Left renal pelvis (tissue), 4 donors: Measurements from ENCODE around the gene SULT4A1. TPM values are rescaled to one million over a fixed set of nuclear protein-coding genes. Genes with fewer than 3 reads are reported as not detected.
"Not testable (repeated sequence)": the region's sequence is repeated elsewhere in the genome, so short reads cannot be mapped to it uniquely, and the experiment has no call there.

Source experiments
- DNase-seq, 4 donors: peaks; one replicate each; pipeline ENCODE4 v3.0.0-alpha.2; 2013; ENCODE audit warnings: low read depth in 4 of 4, low spot score in 3 of 4
- polyA plus RNA-seq, 4 donors: library from polyadenylated mRNA; unstranded; fragments of 120-200 nt; gene quantifications; one replicate each; pipeline ENCODE4 v1.2.1, GENCODE V29; 2013; ENCODE audit not compliant: insufficient read length in 4 of 4

SULT4A1 gene
- polyA plus RNA-seq, 4 donors: 2.5 to 4.1 (median 3.6) TPM

DNA sequence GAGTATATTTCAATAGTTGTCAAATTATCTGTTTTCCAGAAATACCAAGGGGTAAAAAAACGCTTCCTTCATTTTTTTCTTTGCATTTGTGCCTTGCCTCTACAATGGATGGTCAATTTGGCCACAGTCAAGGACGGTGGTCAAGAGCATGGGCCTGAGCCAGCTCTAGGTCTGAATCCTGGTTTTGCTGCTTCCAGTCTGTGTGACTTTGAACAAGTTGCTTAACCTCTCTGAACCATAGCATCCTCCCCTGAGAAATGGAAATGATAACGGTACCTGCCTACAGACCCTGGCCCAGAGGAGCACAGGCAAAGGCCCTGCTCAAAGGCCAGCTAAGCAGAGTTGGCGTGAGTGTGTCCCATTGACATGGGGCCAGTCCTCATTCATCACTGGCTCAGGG lies 26.4 kb upstream of the SULT4A1 start:
- no peak for DNase-seq

DNA sequence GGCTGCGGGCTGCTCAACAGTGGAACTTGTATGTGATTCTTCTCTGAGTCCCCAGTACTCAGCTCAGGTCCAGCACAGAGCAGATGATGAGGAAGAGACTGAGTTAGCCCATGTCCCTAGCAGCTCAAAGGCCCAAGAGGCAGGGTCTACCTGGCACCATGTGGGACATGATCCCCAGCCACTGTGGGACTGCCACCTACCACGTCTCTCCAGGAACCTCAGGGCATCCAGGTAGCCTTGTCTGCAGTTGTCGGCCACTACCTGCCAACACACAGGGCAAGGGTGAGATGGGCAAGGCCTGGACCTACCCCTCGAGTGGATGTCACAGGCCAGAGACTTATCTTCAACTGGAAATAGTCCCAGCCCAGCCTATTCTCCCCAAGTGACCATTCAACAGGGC lies 25.1 kb upstream of the SULT4A1 start:
- DNase-seq: no peak

DNA sequence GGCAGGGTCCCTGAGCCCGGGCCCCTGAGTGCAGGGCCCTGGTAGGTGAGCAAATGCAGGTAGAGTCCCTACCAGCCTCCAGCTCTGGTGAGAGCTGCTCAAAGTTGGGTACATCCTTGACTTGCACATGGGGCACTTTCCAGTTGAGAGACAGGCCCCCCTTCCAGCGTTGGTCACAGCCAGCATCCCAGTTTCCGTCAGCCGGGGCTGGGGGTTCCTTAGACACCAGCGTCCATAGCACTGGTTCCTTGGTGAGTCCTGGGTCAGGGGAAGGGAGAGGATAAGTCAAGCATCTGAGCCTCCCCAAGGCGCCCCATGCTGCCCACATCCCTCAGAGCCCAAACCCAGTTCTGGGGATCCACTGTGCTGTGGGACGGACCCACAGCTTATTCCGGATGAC lies 23.9 kb upstream of the SULT4A1 start:
- no peak for DNase-seq

DNA sequence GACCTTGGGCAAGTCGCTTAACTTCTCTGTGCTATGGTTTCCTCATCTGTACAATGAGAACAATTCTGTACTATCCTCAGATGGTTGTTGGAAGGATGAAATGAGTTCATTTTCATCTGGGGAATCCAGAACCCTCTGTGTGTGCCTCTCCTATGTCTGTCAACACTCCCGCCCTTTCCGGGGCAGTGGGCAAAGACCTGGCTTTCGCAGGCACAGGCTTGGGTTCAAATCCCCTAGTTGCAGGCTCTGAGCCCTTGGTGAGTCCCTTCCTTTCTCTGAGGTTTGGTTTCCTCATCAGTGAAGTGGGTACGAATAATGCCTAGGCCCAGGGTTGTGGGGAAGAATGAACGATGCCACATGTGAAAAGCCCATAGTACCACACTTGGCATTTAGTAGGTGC lies 23.5 kb upstream of the SULT4A1 start:
- DNase-seq: no peak

DNA sequence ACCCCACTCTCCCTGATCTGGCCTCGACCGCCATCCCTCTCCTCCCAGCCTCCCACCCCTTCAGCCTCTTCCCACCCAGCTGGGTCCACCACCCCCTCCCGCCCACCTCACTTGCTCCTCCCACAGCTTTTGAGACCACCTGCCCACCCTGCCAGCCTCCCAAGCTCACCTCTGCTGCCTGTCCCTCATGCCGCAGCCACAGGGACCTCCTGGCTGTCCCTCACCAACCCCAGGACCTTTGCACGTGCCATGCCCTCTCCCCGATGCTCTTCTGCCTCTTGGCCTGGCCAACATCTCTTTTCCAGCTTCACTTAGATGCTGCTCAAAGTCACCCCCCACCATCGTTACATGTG lies 23.0 kb upstream of the SULT4A1 start:
- DNase-seq: no peak

DNA sequence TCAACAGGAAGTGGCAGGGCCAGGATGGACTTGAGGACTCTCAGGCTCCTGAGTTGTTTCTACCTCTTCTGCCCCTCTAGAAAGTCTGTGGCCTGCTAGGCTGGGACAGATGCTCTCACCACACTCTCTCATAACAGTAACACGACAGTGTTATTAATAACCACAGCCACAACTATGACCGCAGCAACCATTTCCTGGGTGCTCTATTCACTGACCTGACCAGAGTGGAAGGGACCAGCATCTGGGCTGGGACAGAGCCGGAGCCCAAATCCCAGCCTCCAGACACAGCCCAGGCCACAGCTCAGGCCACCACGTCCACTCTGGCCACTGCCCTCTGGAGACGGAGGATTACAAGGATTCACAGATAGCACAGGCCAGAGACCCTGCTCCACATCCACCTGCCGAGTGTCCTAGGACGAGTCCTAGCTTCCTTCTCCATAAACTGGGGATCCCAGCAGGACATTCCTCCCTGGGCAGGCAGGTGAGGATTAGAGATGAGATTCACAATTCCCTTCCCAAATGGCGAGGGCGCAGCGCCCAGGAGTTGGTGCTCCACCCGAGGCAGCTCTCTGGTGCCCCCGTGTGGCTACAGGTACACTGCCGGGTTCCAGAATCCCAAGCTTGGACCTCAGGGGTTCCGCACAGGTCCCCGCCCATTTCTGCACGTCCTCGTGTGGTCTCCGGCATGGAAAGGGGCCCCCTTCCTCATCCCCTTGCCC lies 22.4 kb upstream of the SULT4A1 start:
- no peak for DNase-seq

DNA sequence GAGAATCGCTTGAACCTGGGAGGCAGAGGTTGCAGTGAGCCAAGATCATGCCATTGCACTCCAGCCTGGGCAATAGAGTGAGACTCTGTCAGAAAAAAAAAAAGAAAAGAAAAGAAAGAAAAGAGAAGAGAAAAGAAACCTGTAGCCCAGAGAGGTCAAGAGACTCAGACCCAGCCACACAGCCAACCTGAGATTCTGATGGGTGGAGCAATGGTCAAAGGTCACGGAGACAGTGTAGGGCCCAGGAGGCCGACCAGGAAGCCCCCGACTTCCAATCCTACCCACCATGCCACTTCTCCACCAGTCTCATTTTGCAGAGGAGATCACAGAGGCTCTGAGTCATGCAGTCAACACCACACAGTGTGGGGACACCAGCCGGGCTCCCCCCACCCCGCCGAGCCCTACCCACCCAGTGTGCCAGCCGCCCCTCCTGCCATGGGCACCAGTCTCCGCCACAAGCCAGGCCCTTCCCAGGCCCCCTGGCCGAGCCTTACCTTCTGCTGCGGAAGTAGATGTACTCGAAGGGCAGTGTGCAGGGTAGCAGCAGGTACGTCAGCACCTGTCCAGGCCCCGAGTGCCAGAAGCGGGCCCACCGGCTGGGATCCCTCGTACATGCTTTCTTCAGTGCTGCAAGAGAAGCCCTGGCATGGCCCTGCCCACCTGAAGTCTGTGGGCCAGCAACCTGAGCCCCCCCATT lies 21.6 kb upstream of the SULT4A1 start:
- DNase-seq: no peak

DNA sequence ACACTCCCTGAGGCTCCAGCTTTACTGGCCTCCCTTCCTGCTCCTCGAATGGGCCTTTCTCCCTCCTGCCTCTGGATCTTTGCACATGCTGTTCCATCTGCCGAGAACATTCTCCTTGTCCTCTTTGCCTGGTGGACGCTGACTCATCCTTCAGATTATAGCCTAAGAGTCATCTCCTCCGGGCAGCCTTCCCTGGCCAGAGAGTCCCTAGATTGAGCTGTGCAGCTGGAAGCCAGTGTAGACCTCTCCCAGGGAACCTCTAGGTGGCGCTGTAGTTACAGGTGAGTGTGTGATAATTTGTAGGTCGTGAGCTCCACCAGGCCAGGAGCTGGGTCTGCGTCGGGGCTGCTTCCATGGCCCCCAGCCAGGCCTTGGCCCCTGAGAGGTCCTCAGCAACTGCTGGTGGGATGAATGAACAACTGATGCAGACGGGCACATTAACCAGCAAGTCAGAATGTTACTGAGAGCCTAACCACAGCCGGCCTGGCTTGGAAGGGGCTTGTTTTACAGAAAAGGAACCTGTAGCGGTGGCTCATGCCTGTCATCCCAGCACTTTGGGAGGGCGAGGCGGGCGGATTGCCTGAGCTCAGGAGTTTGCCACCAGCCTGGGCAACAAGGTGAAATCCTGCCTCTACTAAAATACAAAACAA lies 20.8 kb upstream of the SULT4A1 start:
- DNase-seq: peak in 1 of 4 donors; percentile 49

DNA sequence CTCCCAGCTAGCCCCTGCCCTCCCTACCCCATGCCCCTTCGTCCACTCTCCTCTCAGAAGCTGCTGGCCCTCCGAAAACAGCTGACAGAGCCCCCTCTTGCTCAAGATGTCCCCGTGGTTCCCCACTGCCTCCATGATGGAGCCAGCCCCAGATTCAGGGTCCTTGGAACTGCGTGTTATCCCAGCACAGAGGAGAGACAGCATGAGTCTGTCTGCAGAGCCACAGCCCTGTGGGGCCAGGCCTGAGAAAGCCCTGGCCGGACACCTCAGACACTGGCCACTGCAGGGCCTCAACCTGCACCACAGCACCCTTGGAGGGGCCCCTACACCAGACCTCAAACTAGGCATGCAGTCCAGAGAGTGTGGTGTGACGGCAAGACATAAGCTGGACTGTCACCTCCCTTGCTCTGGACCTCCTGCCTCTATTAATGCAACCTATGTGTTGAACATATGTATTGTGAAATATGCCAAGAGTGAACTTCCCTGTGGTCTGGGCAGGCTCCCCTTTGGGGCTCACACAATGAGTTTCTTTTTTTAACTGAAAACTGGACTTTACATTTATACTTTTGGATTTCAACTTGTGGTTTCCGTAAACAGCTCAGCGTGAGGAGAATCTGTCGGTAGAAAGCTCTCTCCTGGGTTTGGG lies 19.9 kb upstream of the SULT4A1 start:
- no peak for DNase-seq

DNA sequence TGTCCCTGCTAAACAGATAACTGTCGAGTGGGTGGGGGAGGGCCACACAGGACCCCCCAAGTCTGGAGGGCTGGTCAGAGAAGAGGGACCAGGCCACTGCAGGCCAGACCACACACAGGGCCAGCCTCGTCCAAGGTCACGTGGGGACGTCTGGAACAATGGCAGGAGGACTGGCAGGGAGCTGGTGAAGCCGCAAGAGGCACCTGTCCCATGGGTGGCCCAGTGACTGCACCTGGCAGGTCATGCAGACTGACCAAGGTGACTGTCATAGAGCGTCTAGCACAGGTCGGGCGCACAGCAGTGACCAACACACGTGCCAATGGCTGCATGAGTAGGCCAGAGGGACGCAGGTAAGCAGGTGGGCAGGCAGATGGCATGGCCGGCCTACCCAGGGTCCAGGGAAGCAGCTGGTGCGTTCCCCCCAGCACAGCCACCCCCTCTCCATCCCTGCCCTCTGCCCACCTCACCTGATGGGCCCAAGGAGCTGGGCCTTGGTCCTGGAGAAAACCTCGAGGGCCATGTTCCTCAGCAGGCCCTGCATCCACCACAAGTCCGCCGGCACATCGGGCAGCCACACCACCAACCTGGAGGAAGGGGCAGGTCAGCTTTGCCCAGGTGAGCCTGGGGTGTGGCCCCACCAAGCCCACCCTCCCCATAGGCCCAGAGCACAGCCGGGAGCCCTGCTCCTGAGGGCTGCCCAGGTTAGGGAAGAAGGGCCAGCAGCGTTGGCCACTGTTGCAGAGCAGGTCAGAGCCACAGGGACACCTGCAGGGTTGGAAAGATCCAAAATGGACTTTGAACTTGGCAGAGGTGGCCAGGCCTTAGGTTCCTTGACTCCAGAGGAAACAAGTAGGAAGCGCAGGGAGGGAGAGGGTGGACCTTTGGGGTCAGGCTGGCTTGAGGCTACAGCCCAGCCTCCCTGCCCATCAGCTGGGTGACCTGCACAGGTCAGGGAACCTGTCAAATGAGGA lies 19.1 kb upstream of the SULT4A1 start:
- DNase-seq: no peak

DNA sequence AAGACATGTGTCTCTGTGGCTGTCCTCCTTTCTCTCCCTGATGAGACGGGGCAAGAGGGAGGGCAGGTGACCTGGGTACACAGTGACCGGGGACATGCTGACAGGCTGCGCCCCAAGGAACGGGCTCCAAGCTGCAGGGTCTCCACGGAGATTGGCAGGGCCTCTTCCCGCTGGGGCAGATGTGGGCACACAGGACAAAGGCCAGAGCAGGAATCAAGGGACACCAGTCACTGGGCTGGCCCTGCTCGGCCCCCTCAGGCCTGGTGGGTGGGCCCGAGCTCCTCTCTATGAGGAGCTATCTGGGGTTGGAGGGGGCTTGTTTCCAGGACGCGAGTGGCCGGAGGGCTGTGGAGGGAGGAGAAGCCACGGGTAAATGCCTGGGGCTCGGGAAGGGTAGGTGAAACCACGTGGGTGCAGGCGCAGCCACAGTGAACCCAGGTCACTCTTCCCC lies 18.3 kb upstream of the SULT4A1 start:
- DNase-seq: no peak

DNA sequence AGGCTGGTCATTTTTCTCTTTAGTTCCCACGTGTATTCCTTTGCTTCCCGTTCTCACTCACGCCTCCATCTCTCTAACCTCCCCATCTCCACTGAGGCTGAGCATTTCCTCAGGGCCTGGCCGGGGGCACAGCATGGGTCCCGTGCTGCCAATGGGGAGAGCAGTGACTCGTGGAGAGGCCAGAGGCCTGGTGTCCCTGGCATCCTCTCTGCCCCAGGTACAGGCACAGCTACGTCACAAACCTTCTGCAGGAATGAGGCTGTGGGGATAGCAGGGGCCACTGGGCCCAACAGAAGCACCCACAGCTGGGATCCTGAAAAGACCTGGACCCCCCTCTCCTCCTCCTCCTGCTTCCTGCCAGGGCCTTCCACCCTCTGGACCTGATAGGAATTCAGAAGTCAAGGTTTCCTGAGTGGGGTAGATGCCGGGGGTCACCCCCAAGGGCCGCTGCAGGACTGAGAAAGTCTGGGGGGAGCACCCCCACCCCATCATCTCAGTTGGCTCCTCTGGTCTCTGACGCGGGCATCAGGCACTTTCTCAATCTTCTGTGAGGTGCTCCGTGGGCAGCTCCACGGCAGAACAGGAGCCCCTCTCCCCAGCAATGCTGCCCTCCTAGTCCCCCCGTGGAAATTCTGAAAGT lies 17.7 kb upstream of the SULT4A1 start:
- no peak for DNase-seq

DNA sequence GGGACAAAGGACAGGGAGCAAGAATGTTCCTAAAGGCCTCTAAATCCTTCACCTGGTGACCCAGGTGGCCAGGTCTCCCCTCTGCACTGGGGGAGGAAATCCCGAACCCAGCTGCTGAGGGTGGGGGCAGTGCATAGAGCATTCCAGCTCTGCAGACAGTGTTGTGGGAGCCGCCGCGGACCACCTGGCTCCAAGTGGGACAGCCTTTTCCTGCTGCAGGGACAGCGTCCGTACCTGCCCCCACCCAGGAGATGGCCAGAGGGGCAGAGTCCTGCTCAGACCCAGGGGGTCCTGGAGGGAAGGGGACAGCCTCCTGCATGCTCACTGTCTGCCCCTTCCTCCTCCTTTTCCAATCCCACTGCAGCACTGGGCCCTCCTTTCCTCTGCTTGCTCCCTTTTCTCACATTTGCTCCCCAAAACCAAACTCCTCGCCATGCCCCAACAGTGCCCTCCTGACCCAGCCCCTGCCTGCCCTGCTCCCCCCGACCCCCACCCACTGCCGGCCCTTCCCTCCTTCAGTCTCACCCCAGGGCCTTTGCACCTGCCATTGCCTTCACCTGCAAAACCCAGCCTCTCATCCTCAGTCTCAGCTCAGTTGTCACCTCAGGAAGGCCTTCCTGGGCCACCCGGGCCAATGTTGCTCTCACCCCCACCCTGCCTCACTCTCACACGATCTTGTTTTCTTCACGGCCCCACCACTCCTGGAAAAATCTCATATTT lies 16.7 kb upstream of the SULT4A1 start:
- no peak for DNase-seq

DNA sequence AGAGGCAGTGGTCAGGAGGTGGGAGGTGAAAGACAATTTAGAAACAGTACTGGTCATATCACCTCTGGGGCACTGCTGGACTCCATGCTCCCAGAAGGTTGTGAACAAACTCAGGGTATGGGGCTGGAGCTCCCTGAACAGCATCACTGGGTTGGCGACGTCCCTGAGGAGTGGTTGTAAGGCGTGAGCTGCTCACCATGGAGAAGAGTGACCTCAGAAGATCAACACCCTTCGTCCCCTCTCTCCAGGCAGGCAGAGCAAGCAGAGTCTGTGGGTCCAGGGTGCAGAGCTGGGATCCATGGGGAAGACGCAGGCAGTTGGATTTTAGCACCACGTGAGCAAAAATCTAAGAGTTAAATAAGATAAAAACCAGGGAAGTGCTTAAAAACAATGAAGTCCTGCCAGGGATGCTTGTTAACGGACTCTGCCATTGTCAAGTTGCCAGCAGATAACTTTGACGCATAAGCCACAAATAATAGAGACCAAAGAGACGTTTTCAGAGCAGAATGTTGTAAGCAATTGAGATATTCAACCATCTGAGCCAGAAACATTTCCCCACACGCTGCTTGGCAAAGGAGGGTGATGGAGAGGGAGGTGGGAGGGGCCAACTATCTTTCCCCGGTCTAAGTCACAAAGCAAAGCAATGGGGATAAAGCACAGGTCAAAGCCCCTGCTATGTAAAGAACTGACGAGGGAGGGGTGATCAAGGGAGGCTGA lies 15.9 kb upstream of the SULT4A1 start:
- no peak for DNase-seq

DNA sequence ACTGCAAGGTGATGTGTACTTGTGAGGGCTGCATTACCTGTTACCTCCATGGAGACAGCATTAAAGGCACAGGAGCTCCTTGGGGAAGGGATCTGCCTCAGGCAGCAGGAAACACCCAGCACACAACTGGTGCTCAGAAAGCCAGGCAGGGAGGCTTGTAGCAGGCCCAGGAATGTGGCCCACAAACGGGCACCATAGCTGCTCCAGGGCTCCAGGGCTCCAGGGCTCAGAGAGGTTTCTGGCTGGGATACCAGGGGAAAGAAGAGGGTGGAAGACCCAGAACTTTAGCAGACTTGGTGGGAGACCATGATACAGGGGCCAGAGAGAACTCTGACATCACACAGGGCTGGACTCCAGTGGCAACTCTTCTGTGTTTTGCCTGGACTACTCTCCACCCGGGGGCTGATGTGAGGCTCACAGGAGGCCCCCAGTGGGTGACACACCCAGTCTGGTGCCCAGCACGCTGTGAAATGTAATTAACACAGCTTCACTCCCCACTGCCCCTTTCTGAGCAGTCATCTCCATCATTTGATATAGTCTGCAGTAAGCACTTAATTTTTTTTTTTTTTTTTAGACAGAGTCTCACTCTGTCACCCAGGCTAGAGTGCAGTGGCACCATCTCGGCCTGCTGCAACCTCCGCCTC lies 14.7 kb upstream of the SULT4A1 start:
- no peak for DNase-seq

DNA sequence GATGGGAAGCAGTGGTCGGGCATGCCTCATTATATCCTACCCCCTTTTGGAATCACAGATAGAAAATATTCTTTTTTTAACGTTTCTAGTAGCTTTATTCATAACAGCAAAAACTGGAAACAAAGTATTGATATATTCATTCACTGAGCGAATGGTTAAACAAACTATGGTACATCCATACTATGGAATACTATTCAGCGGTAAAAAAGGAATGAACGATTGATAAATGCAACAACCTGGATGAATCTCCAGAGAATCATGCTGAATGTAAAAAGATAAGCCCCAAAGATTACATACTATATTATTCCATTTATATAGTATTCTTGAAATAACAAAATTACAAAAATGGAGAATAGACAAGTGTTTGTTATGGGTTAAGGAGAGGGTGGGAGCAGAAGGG lies 7.5 kb upstream of the SULT4A1 start:
- no peak for DNase-seq

DNA sequence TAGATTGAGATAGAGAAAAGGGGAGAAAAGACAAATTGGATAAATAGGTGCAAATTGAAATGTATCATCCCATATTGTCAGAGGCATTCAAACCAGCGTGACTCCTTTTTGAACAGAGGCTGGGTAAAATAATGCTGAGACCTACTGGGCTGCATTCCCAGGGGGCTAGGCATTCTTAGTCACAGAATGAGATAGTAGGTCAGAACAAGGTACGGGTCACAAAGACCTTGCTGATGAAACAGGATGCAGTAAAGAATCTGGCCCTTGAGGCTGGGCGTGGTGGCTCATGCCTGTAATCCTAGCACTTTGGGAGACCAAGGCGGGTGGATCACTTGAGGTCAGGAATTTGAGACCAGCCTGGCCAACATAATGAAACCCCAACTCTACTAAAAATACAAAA lies 6.7 kb upstream of the SULT4A1 start:
- DNase-seq: not testable (repeated sequence)
